ENCODE results near the gene GDAP2. TPM values are rescaled to one million over a fixed set of nuclear protein-coding genes. Genes with fewer than 3 reads are reported as not detected.

GDAP2 gene
- polyA plus RNA-seq, 4 donors: 17.2 to 19.4 (median 18.0) TPM

DNA sequence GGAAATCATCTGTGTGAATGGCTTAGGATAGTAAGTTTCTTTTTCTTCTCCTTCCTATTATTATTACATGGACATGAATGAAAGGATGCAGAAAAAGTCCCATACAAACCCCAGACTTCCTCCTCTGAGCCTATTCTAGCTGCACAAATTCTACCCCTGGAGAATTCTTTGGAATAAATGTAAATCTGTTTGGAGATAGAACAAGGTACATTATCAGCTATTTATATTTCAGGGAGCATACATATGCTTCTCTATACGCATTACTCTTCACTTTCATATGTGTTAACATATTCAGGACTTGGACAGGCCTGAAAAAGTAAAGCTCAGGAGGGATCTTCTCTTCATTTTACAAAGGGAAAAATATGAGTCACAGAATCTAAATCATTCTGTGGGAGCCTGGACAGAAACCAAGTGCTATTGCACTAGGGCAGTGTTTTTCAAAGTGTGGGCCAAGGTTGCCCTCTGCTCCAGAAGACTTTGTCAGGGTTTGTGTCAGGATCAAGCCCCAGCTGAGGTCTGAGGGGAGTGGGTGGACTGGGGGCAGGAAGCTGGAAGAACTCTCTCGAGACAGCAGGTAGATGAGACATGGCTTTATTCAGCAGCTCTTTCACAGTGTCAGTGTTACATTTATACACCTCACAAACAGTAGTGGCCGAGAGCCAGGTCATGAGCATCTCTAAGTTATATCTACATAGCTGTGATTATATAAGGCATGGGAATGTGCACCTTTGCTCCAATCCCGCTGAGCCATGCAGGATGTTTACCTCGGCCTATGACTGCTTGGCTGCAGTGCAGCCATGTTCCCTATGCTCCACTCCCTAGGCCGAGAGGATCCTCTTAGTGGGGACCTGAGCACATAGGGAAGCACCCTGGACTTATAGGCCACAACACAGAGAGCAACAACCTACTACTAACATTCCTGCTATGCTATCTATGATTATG, 114.3 kb downstream of the GDAP2 start:
- no peak for DNase-seq (ENCODE audit: low read depth in 4 of 4, low spot score in 2 of 4)

Other genes with a start within 250 kb of the GDAP2 start
- gene WDR3, start 118 bp upstream of the GDAP2 start, polyA plus RNA-seq (ENCODE audit: insufficient read length in 4 of 4): 10 to 100 TPM; 27.5 to 34.3 (median 29.8) TPM